HG03469 (cell line): ENCODE results near the gene FAM174B.

Experiments used
- ATAC-seq: cut with Tn5 transposase; IDR thresholded peaks from one replicate; pipeline ENCODE4 v1.9.1; 2021; ENCODE audit warnings: mild to moderate bottlenecking, moderate library complexity, moderate number of reproducible peaks; ENCODE audit not compliant: unreplicated experiment

Gene FAM174B

GRCh38 chr15:92574566-92574965 lies 81.0 kb downstream of the FAM174B start:
- no peak for ATAC-seq

- ATAC-seq = no peak
Measured at GRCh38 chr15:92574161-92574560, 81.4 kb downstream of the FAM174B start.

GRCh38 chr15:92571824-92572223 lies 83.8 kb downstream of the FAM174B start:
- ATAC-seq = no peak

DNA sequence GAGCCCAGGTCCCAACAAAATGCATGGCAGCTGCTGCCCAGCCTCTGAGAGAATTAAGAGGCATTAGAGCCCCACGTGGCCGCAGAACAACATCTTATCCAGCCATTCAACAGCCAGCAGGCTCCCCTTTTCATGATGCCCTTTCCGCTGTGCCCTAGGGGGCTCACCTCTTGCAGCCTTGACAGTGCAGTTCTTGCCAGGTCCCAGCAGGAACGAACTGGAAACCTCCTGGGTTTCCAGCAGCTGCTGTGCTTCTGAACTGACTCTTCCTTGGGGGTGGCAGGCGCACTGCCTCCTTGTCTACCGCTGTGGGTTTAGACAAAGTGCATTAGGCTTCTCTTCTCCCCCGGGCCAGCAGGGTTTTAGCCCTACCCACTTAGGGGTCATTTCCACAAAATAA lies 85.2 kb downstream of the FAM174B start:
- ATAC-seq = no peak

DNA sequence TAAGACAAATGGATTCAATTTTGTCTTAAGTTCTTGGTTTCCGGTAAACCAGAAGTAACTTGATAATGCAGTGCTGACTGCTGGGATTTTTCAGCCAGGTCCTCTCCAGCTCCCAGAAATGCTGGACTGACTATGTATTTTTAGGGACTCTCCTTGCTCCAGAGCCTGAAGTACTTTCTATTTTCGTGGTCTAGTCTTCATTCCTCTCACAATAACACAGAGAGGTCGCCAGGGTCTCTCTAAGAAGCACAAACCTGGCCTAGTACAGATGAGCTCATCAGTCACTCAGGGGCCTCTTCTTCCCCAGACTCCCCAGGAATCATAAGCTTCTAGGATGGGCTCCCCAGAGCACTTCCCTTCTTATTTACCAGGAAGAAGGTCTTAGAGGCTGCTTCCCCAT lies 85.8 kb downstream of the FAM174B start:
- ATAC-seq = no peak
